MG63 (cell line): ENCODE data around the gene TRIM7. TPM values are rescaled to one million over a fixed set of nuclear protein-coding genes. Genes with fewer than 3 reads are reported as not detected.

Source experiments
- DNase-seq: peaks from one replicate; pipeline ENCODE4 v3.0.0-alpha.2; 2020
- H3K27me3 ChIP-seq: fragments of 250-450 bp; sonication (Bioruptor Pico); 2 replicates; pipeline ENCODE4 v1.5.1; 2020; ENCODE audit warnings: mild to moderate bottlenecking, moderate library complexity
- H3K36me3 ChIP-seq: fragments of 250-450 bp; sonication (Bioruptor Pico); 2 replicates; pipeline ENCODE4 v1.5.1; 2020; ENCODE audit warnings: mild to moderate bottlenecking, moderate library complexity
- H3K4me3 ChIP-seq: fragments of 250-450 bp; sonication (Bioruptor Pico); 2 replicates; pipeline ENCODE4 v1.5.1; 2020; ENCODE audit warnings: mild to moderate bottlenecking, moderate library complexity
- H3K9me3 ChIP-seq: fragments of 250-450 bp; sonication (Bioruptor Pico); 2 replicates; pipeline ENCODE4 v1.5.1; 2020; ENCODE audit warnings: mild to moderate bottlenecking, moderate library complexity
- total RNA-seq: library from RNA; depleted of rRNA; stranded (reverse); fragments of >200 nt; shearing (Covaris generic); gene quantifications from 2 replicates; pipeline ENCODE4 v1.2.3, GENCODE V29; 2014; ENCODE audit warnings: low replicate concordance; rRNA removed

TRIM7 gene
- total RNA-seq, result 15.6 and 22.6 TPM in 2 replicates

- no peaks in the 10 kb centered on the region for H3K9me3 ChIP-seq
- no peaks in the 10 kb centered on the region for H3K27me3 ChIP-seq
- H3K36me3 ChIP-seq, result peaks cover 4% of the 10 kb centered on the region
- H3K4me3 ChIP-seq, result peak within 1 kb of the TSS; percentile 75
- DNase-seq, result peak; percentile 81
Measured at GRCh38 chr5:181204826-181205760, at the start of gene TRIM7. TRIM7 (minus strand) TSS chr5:181205196; CDS start chr5:181205110, 86 bp downstream.

- no peak for DNase-seq
- Histone ChIP-seq H3K27me3 (no peaks in the 10 kb centered on the region), H3K36me3 (peaks cover 67% of the 10 kb centered on the region), H3K4me3 (peak overlapping the region; percentile 69), H3K9me3 (no peaks in the 10 kb centered on the region)
Measured at GRCh38 chr5:181248277-181248676, 43.3 kb upstream of the TRIM7 start.

GRCh38 chr5:181246276-181247049 is 41.5 kb upstream of the TRIM7 start:
- peaks cover 67% of the 10 kb centered on the region for H3K36me3 ChIP-seq
- peak overlapping the region; percentile 69 for H3K4me3 ChIP-seq
- H3K9me3 ChIP-seq, result no peaks in the 10 kb centered on the region
- H3K27me3 ChIP-seq, result no peaks in the 10 kb centered on the region
- peak; percentile 98 for DNase-seq

GRCh38 chr5:181245427-181246275 is 40.7 kb upstream of the TRIM7 start:
- Histone ChIP-seq H3K9me3 (no peaks in the 10 kb centered on the region), H3K36me3 (peaks cover 69% of the 10 kb centered on the region), H3K27me3 (no peaks in the 10 kb centered on the region), H3K4me3 (peak overlapping the region; percentile 69)
- DNase-seq, result peak; percentile 32

- Histone ChIP-seq H3K4me3 (peak within 1 kb of the TSS; percentile 69), H3K36me3 (peaks cover 69% of the 10 kb centered on the region), H3K9me3 (no peaks in the 10 kb centered on the region), H3K27me3 (no peaks in the 10 kb centered on the region)
- peak; percentile 92 for DNase-seq
Measured at GRCh38 chr5:181243564-181244343, 38.8 kb upstream of the TRIM7 start, which contains the start of gene RACK1. RACK1 (minus strand) TSS chr5:181243906; CDS start chr5:181243800, 106 bp downstream.

- peak; percentile 36 for DNase-seq
Measured at GRCh38 chr5:181243018-181243563, 38.1 kb upstream of the TRIM7 start.

GRCh38 chr5:181242031-181242451 is 37.0 kb upstream of the TRIM7 start:
- Histone ChIP-seq H3K9me3 (no peaks in the 10 kb centered on the region), H3K36me3 (peaks cover 70% of the 10 kb centered on the region), H3K4me3 (peak overlapping the region; percentile 69), H3K27me3 (no peaks in the 10 kb centered on the region)
- DNase-seq, result no peak

More at GRCh38 chr5:181243018-181243563, 38.1 kb upstream of the TRIM7 start:
- H3K9me3 ChIP-seq, result no peaks in the 10 kb centered on the region
- H3K27me3 ChIP-seq, result no peaks in the 10 kb centered on the region
- H3K4me3 ChIP-seq, result peak overlapping the region; percentile 69
- peaks cover 69% of the 10 kb centered on the region for H3K36me3 ChIP-seq

GRCh38 chr5:181241393-181241975 is 36.5 kb upstream of the TRIM7 start:
- peaks cover 71% of the 10 kb centered on the region for H3K36me3 ChIP-seq
- no peaks in the 10 kb centered on the region for H3K27me3 ChIP-seq
- peak; percentile 80 for DNase-seq
- H3K4me3 ChIP-seq, result peak overlapping the region; percentile 69
- H3K9me3 ChIP-seq, result no peaks in the 10 kb centered on the region

- H3K36me3 ChIP-seq, result peaks cover 91% of the 10 kb centered on the region
- H3K27me3 ChIP-seq, result no peaks in the 10 kb centered on the region; the same call in 1 of the 2 replicates
- no peak for DNase-seq
- no peaks in the 10 kb centered on the region for H3K9me3 ChIP-seq
- H3K4me3 ChIP-seq, result no peak overlapping the region
Measured at GRCh38 chr5:181239062-181239663, 34.2 kb upstream of the TRIM7 start.

- DNase-seq, result no peak
- H3K36me3 ChIP-seq, result peaks cover 94% of the 10 kb centered on the region
- H3K9me3 ChIP-seq, result no peaks in the 10 kb centered on the region
- H3K27me3 ChIP-seq, result no peaks in the 10 kb centered on the region; the same call in 1 of the 2 replicates
- no peak overlapping the region for H3K4me3 ChIP-seq
Measured at GRCh38 chr5:181237729-181238385, 32.9 kb upstream of the TRIM7 start.

GRCh38 chr5:181236954-181237641 is 32.1 kb upstream of the TRIM7 start:
- no peak for DNase-seq
- no peaks in the 10 kb centered on the region; the same call in 1 of the 2 replicates for H3K27me3 ChIP-seq

GRCh38 chr5:181236471-181236870 is 31.5 kb upstream of the TRIM7 start:
- Histone ChIP-seq H3K4me3 (no peak overlapping the region), H3K27me3 (no peaks in the 10 kb centered on the region; the same call in 1 of the 2 replicates), H3K9me3 (no peaks in the 10 kb centered on the region), H3K36me3 (peaks cover 94% of the 10 kb centered on the region)
- DNase-seq, result no peak

More at GRCh38 chr5:181236954-181237641, 32.1 kb upstream of the TRIM7 start:
- Histone ChIP-seq H3K36me3 (peaks cover 94% of the 10 kb centered on the region), H3K9me3 (no peaks in the 10 kb centered on the region), H3K4me3 (no peak overlapping the region)

GRCh38 chr5:181235689-181236366 is 30.8 kb upstream of the TRIM7 start:
- no peaks in the 10 kb centered on the region for H3K9me3 ChIP-seq
- no peak for DNase-seq

More at GRCh38 chr5:181235689-181236366, 30.8 kb upstream of the TRIM7 start:
- no peak overlapping the region for H3K4me3 ChIP-seq
- no peaks in the 10 kb centered on the region; the same call in 1 of the 2 replicates for H3K27me3 ChIP-seq
- peaks cover 94% of the 10 kb centered on the region for H3K36me3 ChIP-seq
